MCF 10A (cell line): ENCODE data around the gene LMO2. TPM values are rescaled to one million over a fixed set of nuclear protein-coding genes. Genes with fewer than 3 reads are reported as not detected.

Source experiments
- BruUV-seq: library from RNA; stranded (reverse); fragments of 400-500 nt; replicated peaks from 2 replicates; lab custom pipeline; 2021; lab: Mats Ljungman, UMichigan
- CTCF ChIA-PET: fragments of 300-600 bp; sonication (Branson Sonifier 250); formaldehyde crosslinking; extraction: SDS; loops from one replicate; lab custom pipeline; 2021; ENCODE audit warnings: antibody characterized with exemption, inconsistent platforms; lab: Yijun Ruan, JAX
- POLR2A ChIA-PET: fragments of 300-600, 350-650 bp; sonication (Branson Sonifier 250); formaldehyde crosslinking; extraction: SDS; loops from one replicate; lab custom pipeline; 2020; ENCODE audit warnings: antibody characterized with exemption, inconsistent platforms; lab: Yijun Ruan, JAX
- DNase-seq: peaks from one replicate; pipeline ENCODE4 v3.0.0-alpha.2; 2018; ENCODE audit not compliant: unreplicated experiment
- H3K27ac Mint-ChIP-seq: one replicate; pipeline ENCODE4 v1.8.0; 2022; ENCODE audit warnings: mild to moderate bottlenecking, low read depth, mixed read lengths; ENCODE audit not compliant: unreplicated experiment
- H3K27me3 Mint-ChIP-seq: one replicate; pipeline ENCODE4 v1.8.0; 2022; ENCODE audit warnings: mixed read lengths; ENCODE audit not compliant: insufficient read depth, unreplicated experiment
- H3K36me3 Mint-ChIP-seq: one replicate; pipeline ENCODE4 v1.8.0; 2022; ENCODE audit warnings: mild to moderate bottlenecking, moderate library complexity, mixed read lengths; ENCODE audit not compliant: insufficient read depth, unreplicated experiment
- H3K4me1 Mint-ChIP-seq: one replicate; pipeline ENCODE4 v1.8.0; 2022; ENCODE audit warnings: mixed read lengths; ENCODE audit not compliant: insufficient read depth, unreplicated experiment
- H3K4me3 Mint-ChIP-seq: one replicate; pipeline ENCODE4 v1.8.0; 2022; ENCODE audit warnings: mild to moderate bottlenecking, moderate library complexity, mixed read lengths; ENCODE audit not compliant: unreplicated experiment
- H3K9me3 Mint-ChIP-seq: one replicate; pipeline ENCODE4 v1.8.0; 2022; ENCODE audit warnings: mixed read lengths; ENCODE audit not compliant: unreplicated experiment
- intact Hi-C: fragments of 100-400 bp; cut with micrococcal nuclease; formaldehyde crosslinking; loops from 2 replicates; pipeline ENCODE4 v1.14.1; 2022
- total RNA-seq: library from RNA; stranded (reverse); gene quantifications from 2 replicates; pipeline ENCODE4 v1.2.3, GENCODE V29; 2022
- TF ChIP-seq, protein P1 (sequence below): fragments of 200-600 bp; IDR thresholded peaks from one replicate; pipeline ENCODE4 v1.8.0; 2022; ENCODE audit warnings: antibody characterized with exemption, mild to moderate bottlenecking; ENCODE audit not compliant: unreplicated experiment

The LMO2 gene
- total RNA-seq, 1 experiment from 2014 or later = 0.89 TPM

DNA sequence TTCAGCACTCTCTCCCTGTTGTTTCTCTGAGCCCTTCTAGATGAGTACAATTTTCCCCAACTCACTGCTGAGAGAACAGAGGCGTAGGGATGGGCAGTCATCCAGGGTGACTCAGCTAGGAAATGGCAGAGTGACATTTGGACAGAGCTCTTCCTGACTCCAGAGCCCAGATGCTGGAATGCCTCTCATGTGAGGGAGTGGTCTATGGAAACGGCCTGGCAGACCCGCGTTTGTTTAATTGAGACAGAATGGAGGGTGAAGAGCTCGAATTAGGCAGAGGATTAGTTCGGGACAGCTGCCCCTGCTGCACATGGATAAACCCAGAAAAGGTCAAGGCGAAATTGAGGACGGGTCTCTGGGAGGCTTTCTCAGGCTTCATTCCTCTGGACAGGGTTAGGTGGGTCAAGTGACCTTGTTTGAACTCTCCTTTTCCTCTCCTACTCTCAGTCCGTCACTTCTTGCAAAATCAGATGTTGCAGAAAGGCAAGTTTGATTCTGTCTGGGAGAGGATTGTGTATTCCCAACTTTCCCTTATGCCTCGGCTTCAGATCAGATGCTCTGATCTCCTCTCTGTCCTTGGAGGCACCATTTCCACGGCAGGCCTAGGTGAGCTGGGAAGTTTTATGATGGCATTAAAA, 7.6 kb upstream of the LMO2 start:
- ChIA-PET POLR2A (interaction anchor here (0.6 to 1.1 kb wide), 6 partner anchors 10 to 516 kb away, joined by 3 to 14 read pairs (median 4); no protein-coding TSS in a partner anchor), CTCF (interaction anchor here (0.6 to 1.4 kb wide), 5 partner anchors 11 to 659 kb away, joined by 3 to 6 read pairs (median 4); no protein-coding TSS in a partner anchor)
- peaks cover 16% of the 10 kb centered on the region for H3K27me3 Mint-ChIP-seq
- TF ChIP-seq, protein P1, sequence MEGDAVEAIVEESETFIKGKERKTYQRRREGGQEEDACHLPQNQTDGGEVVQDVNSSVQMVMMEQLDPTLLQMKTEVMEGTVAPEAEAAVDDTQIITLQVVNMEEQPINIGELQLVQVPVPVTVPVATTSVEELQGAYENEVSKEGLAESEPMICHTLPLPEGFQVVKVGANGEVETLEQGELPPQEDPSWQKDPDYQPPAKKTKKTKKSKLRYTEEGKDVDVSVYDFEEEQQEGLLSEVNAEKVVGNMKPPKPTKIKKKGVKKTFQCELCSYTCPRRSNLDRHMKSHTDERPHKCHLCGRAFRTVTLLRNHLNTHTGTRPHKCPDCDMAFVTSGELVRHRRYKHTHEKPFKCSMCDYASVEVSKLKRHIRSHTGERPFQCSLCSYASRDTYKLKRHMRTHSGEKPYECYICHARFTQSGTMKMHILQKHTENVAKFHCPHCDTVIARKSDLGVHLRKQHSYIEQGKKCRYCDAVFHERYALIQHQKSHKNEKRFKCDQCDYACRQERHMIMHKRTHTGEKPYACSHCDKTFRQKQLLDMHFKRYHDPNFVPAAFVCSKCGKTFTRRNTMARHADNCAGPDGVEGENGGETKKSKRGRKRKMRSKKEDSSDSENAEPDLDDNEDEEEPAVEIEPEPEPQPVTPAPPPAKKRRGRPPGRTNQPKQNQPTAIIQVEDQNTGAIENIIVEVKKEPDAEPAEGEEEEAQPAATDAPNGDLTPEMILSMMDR = no peak
- intact Hi-C loops = no loop called here
- H3K36me3 Mint-ChIP-seq = no peaks in the 10 kb centered on the region
- no TSS peak for BruUV-seq
- no peak overlapping the region for H3K27ac Mint-ChIP-seq
- no peak overlapping the region for H3K4me3 Mint-ChIP-seq
- peak; percentile 83 for DNase-seq
- no peaks in the 10 kb centered on the region for H3K9me3 Mint-ChIP-seq
- peaks cover 18% of the 10 kb centered on the region for H3K4me1 Mint-ChIP-seq

DNA sequence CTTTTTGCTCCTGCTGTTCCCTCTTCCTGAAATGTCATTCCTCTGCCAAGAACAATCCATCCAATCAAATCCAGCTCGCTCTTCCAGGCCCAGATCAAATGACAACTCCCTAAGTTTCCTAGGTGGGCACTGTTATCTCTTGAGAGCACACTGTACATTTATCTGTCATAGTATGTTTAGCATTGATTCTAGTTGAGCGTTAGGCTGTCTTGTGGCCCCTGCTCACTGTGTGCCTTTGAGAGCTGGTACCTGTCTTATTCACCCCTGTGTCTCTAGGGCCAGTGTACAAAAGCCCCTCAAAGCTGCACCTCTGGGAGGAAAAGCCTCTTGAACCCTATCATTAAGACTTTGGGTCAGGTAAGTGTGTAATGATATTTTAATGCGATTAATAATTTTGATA, 7.1 kb upstream of the LMO2 start:
- DNase-seq = no peak
- Mint-ChIP-seq H3K27ac (no peak overlapping the region), H3K9me3 (no peaks in the 10 kb centered on the region), H3K4me3 (no peak overlapping the region), H3K36me3 (no peaks in the 10 kb centered on the region), H3K27me3 (peaks cover 10% of the 10 kb centered on the region), H3K4me1 (peaks cover 18% of the 10 kb centered on the region)
- TF ChIP-seq, protein P1 = no peak
- ChIA-PET POLR2A (interaction anchor here (0.6 to 1.1 kb wide), 6 partner anchors 11 to 534 kb away, joined by 3 to 14 read pairs (median 3); no protein-coding TSS in a partner anchor), CTCF (interaction anchor here (0.6 to 1.4 kb wide), 6 partner anchors 11 to 148 kb away, joined by 3 to 6 read pairs (median 4); no protein-coding TSS in a partner anchor)
- intact Hi-C loops = no loop called here
- BruUV-seq = no TSS peak

DNA sequence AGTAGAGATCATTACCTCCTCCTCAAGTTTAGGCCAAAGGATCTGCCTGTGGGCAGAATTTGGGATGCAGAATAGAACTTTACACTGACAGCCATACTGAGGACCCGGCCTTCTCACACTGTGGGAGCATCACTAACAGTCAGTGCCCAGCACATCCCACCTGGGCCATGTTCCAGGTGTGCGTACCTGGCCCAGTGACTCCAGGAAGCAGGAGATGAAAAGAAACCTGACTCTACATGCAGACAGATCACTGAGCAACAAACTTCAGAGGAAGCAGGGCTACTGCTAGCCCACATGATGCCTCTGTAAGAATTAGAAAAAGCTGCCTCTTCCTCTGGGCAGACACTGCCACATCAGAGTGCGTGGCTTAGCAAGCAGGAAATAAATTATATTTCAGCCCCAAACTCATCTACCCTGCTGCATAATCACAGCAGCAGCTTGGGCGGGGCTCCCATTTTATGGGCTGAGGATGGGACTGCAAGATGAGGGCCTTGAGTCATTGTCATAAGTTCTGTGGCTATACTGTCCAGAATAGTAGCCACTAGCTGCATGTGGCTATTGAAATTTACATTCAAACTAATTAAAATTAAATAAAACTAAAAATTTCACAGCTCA, 6.0 kb upstream of the LMO2 start:
- H3K27me3 Mint-ChIP-seq = peaks cover 4% of the 10 kb centered on the region
- BruUV-seq = no TSS peak
- intact Hi-C loops = no loop called here

DNA sequence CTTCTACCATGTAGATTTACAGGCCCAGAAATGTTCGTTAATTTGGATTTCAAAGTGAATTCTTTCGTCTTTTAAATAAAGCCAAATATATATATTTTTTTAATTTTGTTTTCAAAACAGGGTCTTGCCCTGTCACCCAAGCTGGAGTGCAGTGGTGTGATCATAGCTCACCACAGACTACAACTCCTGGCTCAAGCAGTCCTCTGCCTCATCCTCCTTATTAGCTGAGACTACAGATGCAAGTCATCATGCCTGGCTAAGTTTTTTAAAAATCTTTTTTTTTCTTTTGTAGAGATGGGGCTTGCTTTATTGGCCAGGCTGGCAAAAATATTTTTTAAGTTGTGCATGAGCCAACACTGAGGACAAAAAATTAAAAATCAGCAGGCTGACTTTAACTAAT, 5.0 kb upstream of the LMO2 start:
- intact Hi-C loops = no loop called here
- BruUV-seq = no TSS peak
- POLR2A ChIA-PET = interaction anchor here (0.9 kb wide), 1 partner anchor 16 kb away, joined by 3 read pairs; no protein-coding TSS in a partner anchor
- CTCF ChIA-PET = interaction anchor here (0.7 to 2.3 kb wide), 2 partner anchors 39 to 46 kb away, joined by 3 to 10 read pairs; no protein-coding TSS in a partner anchor
- Mint-ChIP-seq H3K36me3 (no peaks in the 10 kb centered on the region), H3K27ac (no peak overlapping the region), H3K4me3 (no peak overlapping the region), H3K9me3 (no peaks in the 10 kb centered on the region), H3K4me1 (peaks cover 18% of the 10 kb centered on the region), H3K27me3 (no peaks in the 10 kb centered on the region)
- TF ChIP-seq, protein P1 = no peak
- no peak for DNase-seq

More for the DNA sequence above, 6.0 kb upstream of the LMO2 start:
- Mint-ChIP-seq H3K36me3 (no peaks in the 10 kb centered on the region), H3K27ac (no peak overlapping the region), H3K4me3 (no peak overlapping the region), H3K4me1 (peaks cover 18% of the 10 kb centered on the region), H3K9me3 (no peaks in the 10 kb centered on the region)
- CTCF ChIA-PET = interaction anchor here (1.2 kb wide), 1 partner anchor 99 kb away, joined by 3 read pairs; no protein-coding TSS in a partner anchor
- POLR2A ChIA-PET = no interaction called here
- no peak for DNase-seq
- TF ChIP-seq, protein P1 = no peak
